SK-N-SH (cell line): ENCODE data around the gene SLC25A41. TPM values are rescaled to one million over a fixed set of nuclear protein-coding genes. Genes with fewer than 3 reads are reported as not detected.
"Not testable (repeated sequence)": the region's sequence is repeated elsewhere in the genome, so short reads cannot be mapped to it uniquely, and the experiment has no call there.

Source experiments
- CTCF ChIA-PET: fragments of 300-600, 350-600 bp; formaldehyde crosslinking; extraction: SDS; loops from one replicate; lab custom pipeline; 2021; lab: Yijun Ruan, JAX
- POLR2A ChIA-PET: fragments of 350-600 bp; sonication (Branson Sonifier 250); formaldehyde crosslinking; extraction: SDS; loops from one replicate; lab custom pipeline; 2020; ENCODE audit warnings: antibody characterized with exemption, inconsistent platforms; lab: Yijun Ruan, JAX
- DNase-seq: peaks from one replicate; pipeline ENCODE4 v3.0.0; 2012
- H2AFZ ChIP-seq: fragments of 200-600 bp; sonication (generic); 2 replicates; pipeline ENCODE4 v1.8.1; 2016; ENCODE audit warnings: antibody characterized with exemption, mild to moderate bottlenecking, low read depth
- H3F3A ChIP-seq: fragments of 200-600 bp; sonication (generic); replicated peaks from 2 replicates; pipeline ENCODE3; 2016; ENCODE audit warnings: antibody characterized with exemption, mild to moderate bottlenecking; ENCODE audit not compliant: insufficient read depth
- H3K27ac ChIP-seq, 2 experiments: fragments of 200-500 bp in 1 of 2; fragments of 200-600 bp in 1 of 2; sonication (Bioruptor generic) in 1 of 2; sonication (generic), shearing (Covaris generic) in 1 of 2; 2 replicates each; pipeline versions ENCODE4 v1.5.1 to v1.6.1; 2014 to 2016; ENCODE audit warnings: low read depth in 2 of 2, inconsistent platforms in 1 of 2, low read length in 1 of 2, mild to moderate bottlenecking in 1 of 2, mixed read lengths in 1 of 2
- H3K27me3 ChIP-seq: fragments of 200-600 bp; sonication (generic), shearing (Covaris generic); 2 replicates; pipeline ENCODE4 v1.6.1; 2016; ENCODE audit warnings: mixed run types; ENCODE audit not compliant: insufficient read depth
- H3K36me3 ChIP-seq, 2 experiments: fragments of 200-500 bp in 1 of 2; fragments of 200-600 bp in 1 of 2; sonication (Bioruptor generic) in 1 of 2; sonication (generic) in 1 of 2; replicated peaks in 1 of 2; 2 replicates each; pipeline versions ENCODE3 to v1.5.1; 2014 to 2016; ENCODE audit warnings: low read length in 1 of 2, mild to moderate bottlenecking in 1 of 2; ENCODE audit not compliant: insufficient read depth in 2 of 2, control insufficient read depth in 1 of 2
- H3K4me1 ChIP-seq, 2 experiments: fragments of 200-500 bp in 1 of 2; fragments of 200-600 bp in 1 of 2; sonication (Bioruptor generic) in 1 of 2; sonication (generic), shearing (Covaris generic) in 1 of 2; 2 replicates each; pipeline versions ENCODE4 v1.5.1 to v1.6.1; 2014 to 2016; ENCODE audit warnings: low read depth in 1 of 2, low read length in 1 of 2, mixed run types in 1 of 2; ENCODE audit not compliant: insufficient read depth in 2 of 2, control insufficient read depth in 1 of 2
- H3K4me2 ChIP-seq: fragments of 200-600 bp; sonication (generic), shearing (Covaris generic); 2 replicates; pipeline ENCODE4 v1.6.1; 2017; ENCODE audit warnings: mixed run types
- H3K4me3 ChIP-seq, 2 experiments: fragments of 200-500 bp in 1 of 2; fragments of 200-600 bp in 1 of 2; sonication (Bioruptor generic) in 1 of 2; sonication (generic), shearing (Covaris generic) in 1 of 2; 2 replicates each; pipeline versions ENCODE4 v1.5.1 to v1.8.1; 2014 to 2016; ENCODE audit warnings: low read depth in 2 of 2, inconsistent platforms in 1 of 2, low read length in 1 of 2, mild to moderate bottlenecking in 1 of 2, mixed read lengths in 1 of 2, moderate library complexity in 1 of 2
- H3K79me2 ChIP-seq: fragments of 200-600 bp; sonication (generic); 2 replicates; pipeline ENCODE4 v1.8.1; 2017; ENCODE audit warnings: mild to moderate bottlenecking; ENCODE audit not compliant: insufficient read depth
- H3K9ac ChIP-seq: fragments of 200-600 bp; sonication (generic); 2 replicates; pipeline ENCODE4 v1.6.1; 2017; ENCODE audit warnings: mixed run types
- H3K9me2 ChIP-seq: fragments of 200-600 bp; sonication (generic); 2 replicates; pipeline ENCODE4 v1.6.1; 2017; ENCODE audit warnings: mixed run types
- H3K9me3 ChIP-seq: fragments of 200-600 bp; sonication (generic); 2 replicates; pipeline ENCODE4 v1.6.1; 2017; ENCODE audit warnings: mixed run types, mild to moderate bottlenecking, moderate library complexity
- H4K20me1 ChIP-seq: fragments of 200-600 bp; sonication (generic); 2 replicates; pipeline ENCODE4 v1.6.1; 2017; ENCODE audit warnings: mild to moderate bottlenecking, mixed run types; ENCODE audit not compliant: insufficient read depth
- JUND ChIP-seq: IDR thresholded peaks from 2 replicates; pipeline ENCODE4 v1.4.0; 2012
- MEF2A ChIP-seq: IDR thresholded peaks from 2 replicates; pipeline ENCODE4 v1.4.0; 2012; ENCODE audit warnings: low read depth, borderline replicate concordance
- MXI1 ChIP-seq: IDR thresholded peaks from 2 replicates; pipeline ENCODE4 v1.6.1; 2012; ENCODE audit warnings: mild to moderate bottlenecking, low read depth, low read length, improper control_type of control experiment
- NFIC ChIP-seq: IDR thresholded peaks from 2 replicates; pipeline ENCODE4 v1.4.0; 2012; ENCODE audit warnings: borderline replicate concordance
- POLR2AphosphoS5 ChIP-seq: IDR thresholded peaks from 2 replicates; pipeline ENCODE4 v1.6.1; 2012; ENCODE audit warnings: low read depth, low read length
- TAF1 ChIP-seq: IDR thresholded peaks from 2 replicates; pipeline ENCODE4 v1.6.1; 2012; ENCODE audit warnings: low read depth, mild to moderate bottlenecking, low read length, moderate library complexity, borderline replicate concordance
- TCF12 ChIP-seq: IDR thresholded peaks from 2 replicates; pipeline ENCODE4 v1.4.0; 2012
- WGBS: methylation state at CpG from one replicate; pipeline ENCODE4 v1.1.6; 2017; ENCODE audit warnings: low lambda C conversion rate; 5-methylcytosine and 5-hydroxymethylcytosine counted together
- polyA plus RNA-seq, 3 experiments: library from polyadenylated mRNA; depleted of rRNA; stranded (reverse); fragments of >200 nt; gene quantifications; 2 replicates each; pipeline ENCODE4 v1.2.3, GENCODE V29; 2012
- TF ChIP-seq, protein P1 (sequence below): IDR thresholded peaks from 2 replicates; pipeline ENCODE4; 2012
- TF ChIP-seq, protein P2 (sequence below): IDR thresholded peaks from 2 replicates; pipeline ENCODE4 v1.6.1; 2012; ENCODE audit warnings: mild to moderate bottlenecking, low read depth, low read length, moderate library complexity

Gene SLC25A41
- polyA plus RNA-seq, 1 of the 3 experiments (the other 2 are of a cell fraction), result 0.12 TPM

DNA sequence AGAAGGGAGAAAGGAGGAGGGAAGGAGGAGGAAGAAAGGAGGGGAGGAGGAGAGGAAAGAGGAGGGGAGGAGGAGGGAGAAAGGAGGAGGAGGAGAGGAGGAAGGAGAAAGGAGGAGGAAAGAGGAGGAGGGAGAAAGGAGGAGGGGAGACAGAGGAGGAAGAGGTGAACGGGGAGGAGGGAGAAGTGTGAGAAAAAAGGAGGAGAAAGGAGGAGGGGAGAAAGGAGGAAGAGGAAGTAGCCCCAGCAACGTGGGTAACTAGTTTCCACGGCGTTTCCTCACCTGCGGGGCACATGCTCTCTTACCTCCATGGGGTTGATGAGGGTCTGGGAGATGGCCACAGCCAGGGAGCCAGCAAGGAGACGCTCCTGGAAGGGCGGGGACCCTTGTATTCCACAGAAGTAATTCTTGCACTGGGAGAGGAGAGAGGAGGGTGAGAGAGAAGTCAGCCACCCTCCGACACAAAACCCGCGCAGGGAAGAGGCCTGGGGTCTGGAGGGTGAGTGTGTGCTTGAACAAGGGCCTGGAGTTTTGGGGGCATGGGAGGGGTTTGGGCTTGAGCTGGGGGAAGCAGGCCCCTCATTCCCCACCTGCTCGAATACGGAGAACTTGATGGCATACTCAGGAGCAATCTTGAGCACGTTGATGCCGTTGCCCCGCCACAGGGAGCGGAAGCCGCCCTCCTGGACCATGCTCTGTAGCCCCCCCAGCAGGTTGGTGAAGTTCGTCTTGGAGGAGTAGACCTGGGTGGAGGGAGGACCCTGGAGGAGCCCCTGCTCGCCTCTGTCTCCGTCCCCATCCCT is 3.9 kb downstream of the SLC25A41 start:
- H3K9ac ChIP-seq, result no peak overlapping the region
- no peaks in the 10 kb centered on the region for H3K79me2 ChIP-seq
- no peaks in the 10 kb centered on the region for H3K27me3 ChIP-seq
- POLR2A ChIA-PET, result no interaction called here
- no peak overlapping the region for H3K4me3 ChIP-seq
- TF ChIP-seq TCF12 (no peak), MXI1 (no peak), JUND (no peak), NFIC (no peak), POLR2AphosphoS5 (no peak), TAF1 (no peak), MEF2A (no peak)
- TF ChIP-seq, protein P1, sequence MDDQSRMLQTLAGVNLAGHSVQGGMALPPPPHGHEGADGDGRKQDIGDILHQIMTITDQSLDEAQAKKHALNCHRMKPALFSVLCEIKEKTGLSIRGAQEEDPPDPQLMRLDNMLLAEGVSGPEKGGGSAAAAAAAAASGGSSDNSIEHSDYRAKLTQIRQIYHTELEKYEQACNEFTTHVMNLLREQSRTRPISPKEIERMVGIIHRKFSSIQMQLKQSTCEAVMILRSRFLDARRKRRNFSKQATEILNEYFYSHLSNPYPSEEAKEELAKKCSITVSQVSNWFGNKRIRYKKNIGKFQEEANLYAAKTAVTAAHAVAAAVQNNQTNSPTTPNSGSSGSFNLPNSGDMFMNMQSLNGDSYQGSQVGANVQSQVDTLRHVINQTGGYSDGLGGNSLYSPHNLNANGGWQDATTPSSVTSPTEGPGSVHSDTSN, result no peak
- TF ChIP-seq, protein P2, sequence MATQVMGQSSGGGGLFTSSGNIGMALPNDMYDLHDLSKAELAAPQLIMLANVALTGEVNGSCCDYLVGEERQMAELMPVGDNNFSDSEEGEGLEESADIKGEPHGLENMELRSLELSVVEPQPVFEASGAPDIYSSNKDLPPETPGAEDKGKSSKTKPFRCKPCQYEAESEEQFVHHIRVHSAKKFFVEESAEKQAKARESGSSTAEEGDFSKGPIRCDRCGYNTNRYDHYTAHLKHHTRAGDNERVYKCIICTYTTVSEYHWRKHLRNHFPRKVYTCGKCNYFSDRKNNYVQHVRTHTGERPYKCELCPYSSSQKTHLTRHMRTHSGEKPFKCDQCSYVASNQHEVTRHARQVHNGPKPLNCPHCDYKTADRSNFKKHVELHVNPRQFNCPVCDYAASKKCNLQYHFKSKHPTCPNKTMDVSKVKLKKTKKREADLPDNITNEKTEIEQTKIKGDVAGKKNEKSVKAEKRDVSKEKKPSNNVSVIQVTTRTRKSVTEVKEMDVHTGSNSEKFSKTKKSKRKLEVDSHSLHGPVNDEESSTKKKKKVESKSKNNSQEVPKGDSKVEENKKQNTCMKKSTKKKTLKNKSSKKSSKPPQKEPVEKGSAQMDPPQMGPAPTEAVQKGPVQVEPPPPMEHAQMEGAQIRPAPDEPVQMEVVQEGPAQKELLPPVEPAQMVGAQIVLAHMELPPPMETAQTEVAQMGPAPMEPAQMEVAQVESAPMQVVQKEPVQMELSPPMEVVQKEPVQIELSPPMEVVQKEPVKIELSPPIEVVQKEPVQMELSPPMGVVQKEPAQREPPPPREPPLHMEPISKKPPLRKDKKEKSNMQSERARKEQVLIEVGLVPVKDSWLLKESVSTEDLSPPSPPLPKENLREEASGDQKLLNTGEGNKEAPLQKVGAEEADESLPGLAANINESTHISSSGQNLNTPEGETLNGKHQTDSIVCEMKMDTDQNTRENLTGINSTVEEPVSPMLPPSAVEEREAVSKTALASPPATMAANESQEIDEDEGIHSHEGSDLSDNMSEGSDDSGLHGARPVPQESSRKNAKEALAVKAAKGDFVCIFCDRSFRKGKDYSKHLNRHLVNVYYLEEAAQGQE, result no peak
- no peaks in the 10 kb centered on the region for H3K9me2 ChIP-seq
- H3K36me3 ChIP-seq, result no peaks in the 10 kb centered on the region
- CTCF ChIA-PET, result interaction anchor here (1.6 kb wide), 1 partner anchor 12 kb away, joined by 5 read pairs; no protein-coding TSS in a partner anchor
- no peak overlapping the region for H2AFZ ChIP-seq
- no peaks in the 10 kb centered on the region for H3K9me3 ChIP-seq
- H3F3A ChIP-seq, result peaks cover 6% of the 10 kb centered on the region
- DNase-seq, result no peak
- peaks cover 4 to 6% of the 10 kb centered on the region in 2 experiments; a peak in 2 of 4 replicates for H3K4me1 ChIP-seq
- H4K20me1 ChIP-seq, result no peaks in the 10 kb centered on the region
- no peak overlapping the region for H3K4me2 ChIP-seq
- H3K27ac ChIP-seq, result no peak overlapping the region
- WGBS, result 43% methylated on average over 15 of the region's 20 CpGs

DNA sequence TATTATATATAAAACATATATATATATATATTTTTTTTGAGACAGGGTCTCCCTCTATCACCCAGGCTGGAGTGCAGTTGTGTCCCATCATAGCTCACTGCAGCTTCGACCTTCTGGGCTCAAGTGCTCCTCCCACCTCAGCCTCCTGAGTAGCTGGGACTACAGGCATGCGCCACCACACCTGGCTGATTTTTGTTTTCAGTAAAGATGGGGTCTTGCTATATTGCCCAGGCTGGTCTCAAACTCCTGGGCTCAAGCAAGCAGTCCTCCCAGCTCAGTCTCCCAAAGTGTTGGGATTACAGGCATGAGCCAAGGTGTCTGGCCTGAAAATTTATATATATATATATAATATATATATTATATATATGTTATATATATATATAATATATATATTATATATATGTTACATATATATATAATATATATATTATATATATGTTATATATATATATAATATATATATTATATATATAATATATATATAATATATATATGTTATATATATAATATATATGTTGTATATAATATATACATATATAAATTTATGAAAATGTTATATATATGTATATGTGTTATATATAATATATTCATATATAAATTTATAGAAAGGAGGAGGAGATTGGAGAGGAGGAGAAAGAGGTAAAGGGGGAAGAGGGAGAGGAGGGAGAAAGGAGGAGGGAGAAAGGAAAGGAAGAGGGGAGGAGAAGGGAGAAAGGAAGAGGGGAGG is 4.7 kb downstream of the SLC25A41 start:
- H3K9me3 ChIP-seq, H3K27ac ChIP-seq, H2AFZ ChIP-seq, CTCF ChIA-PET, H4K20me1 ChIP-seq, DNase-seq, H3K9ac ChIP-seq, H3K9me2 ChIP-seq, H3K79me2 ChIP-seq, H3K36me3 ChIP-seq, H3K4me2 ChIP-seq, H3K27me3 ChIP-seq, H3K4me1 ChIP-seq, POLR2A ChIA-PET, H3F3A ChIP-seq, H3K4me3 ChIP-seq: not testable (repeated sequence)
- 65% methylated on average over 2 of the region's 2 CpGs for WGBS
